Ishikawa (cell line): ENCODE results near the gene DEFB131B.

Experiments
- CEBPB ChIP-seq: IDR thresholded peaks from 2 replicates; pipeline ENCODE4 v1.6.1; 2012
- CREB1 ChIP-seq: IDR thresholded peaks from 2 replicates; pipeline ENCODE4 v1.6.1; 2012; ENCODE audit warnings: low read depth
- EGR1 ChIP-seq: IDR thresholded peaks from 2 replicates; pipeline ENCODE4 v1.6.1; 2012
- EP300 ChIP-seq: IDR thresholded peaks from 2 replicates; pipeline ENCODE4 v1.6.1; 2012; ENCODE audit warnings: borderline replicate concordance
- FOXM1 ChIP-seq: IDR thresholded peaks from 2 replicates; pipeline ENCODE4 v1.6.1; 2012; ENCODE audit warnings: low read depth, borderline replicate concordance
- MAX ChIP-seq: IDR thresholded peaks from 2 replicates; pipeline ENCODE4 v1.6.1; 2012
- NFIC ChIP-seq: IDR thresholded peaks from 2 replicates; pipeline ENCODE4 v1.6.1; 2012
- RAD21 ChIP-seq: IDR thresholded peaks from 2 replicates; pipeline ENCODE4 v1.6.1; 2012; ENCODE audit warnings: low read depth
- REST ChIP-seq: IDR thresholded peaks from 2 replicates; pipeline ENCODE4 v1.6.1; 2012; ENCODE audit warnings: low read depth, mild to moderate bottlenecking
- TAF1 ChIP-seq: IDR thresholded peaks from 2 replicates; pipeline ENCODE4 v1.6.1; 2012; ENCODE audit warnings: low read depth, mild to moderate bottlenecking
- TCF12 ChIP-seq: IDR thresholded peaks from 2 replicates; pipeline ENCODE4 v1.6.1; 2012; ENCODE audit warnings: low read depth
- TEAD4 ChIP-seq: IDR thresholded peaks from 2 replicates; pipeline ENCODE4 v1.6.1; 2012
- YY1 ChIP-seq: IDR thresholded peaks from 2 replicates; pipeline ENCODE4 v1.6.1; 2012; ENCODE audit warnings: low read depth
- ZBTB7A ChIP-seq: IDR thresholded peaks from 2 replicates; pipeline ENCODE4 v1.6.1; 2012; ENCODE audit warnings: low read depth
- TF ChIP-seq, protein P1 (sequence below): IDR thresholded peaks from 2 replicates; pipeline ENCODE4 v1.6.1; 2012

Gene DEFB131B

GRCh38 chr11:71913756-71914526 lies 35.7 kb downstream of the DEFB131B start:
- no peak for TF ChIP-seq YY1
- TF ChIP-seq ZBTB7A = no peak
- TF ChIP-seq TEAD4 = no peak
- TF ChIP-seq EGR1 = no peak
- TF ChIP-seq, protein P1, sequence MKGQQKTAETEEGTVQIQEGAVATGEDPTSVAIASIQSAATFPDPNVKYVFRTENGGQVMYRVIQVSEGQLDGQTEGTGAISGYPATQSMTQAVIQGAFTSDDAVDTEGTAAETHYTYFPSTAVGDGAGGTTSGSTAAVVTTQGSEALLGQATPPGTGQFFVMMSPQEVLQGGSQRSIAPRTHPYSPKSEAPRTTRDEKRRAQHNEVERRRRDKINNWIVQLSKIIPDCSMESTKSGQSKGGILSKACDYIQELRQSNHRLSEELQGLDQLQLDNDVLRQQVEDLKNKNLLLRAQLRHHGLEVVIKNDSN = no peak
- TF ChIP-seq CEBPB = no peak
- no peak for TF ChIP-seq REST
- no peak for TF ChIP-seq TAF1
- no peak for TF ChIP-seq CREB1
- TF ChIP-seq MAX = no peak
- no peak for TF ChIP-seq EP300
- no peak for TF ChIP-seq RAD21
- no peak for TF ChIP-seq NFIC

GRCh38 chr11:71914617-71915189 lies 36.5 kb downstream of the DEFB131B start:
- TF ChIP-seq CREB1 (no peak), YY1 (no peak), ZBTB7A (no peak), REST (no peak), EP300 (no peak), MAX (no peak), EGR1 (no peak), TCF12 (no peak), CEBPB (no peak)
- TF ChIP-seq, protein P1 = no peak

DNA sequence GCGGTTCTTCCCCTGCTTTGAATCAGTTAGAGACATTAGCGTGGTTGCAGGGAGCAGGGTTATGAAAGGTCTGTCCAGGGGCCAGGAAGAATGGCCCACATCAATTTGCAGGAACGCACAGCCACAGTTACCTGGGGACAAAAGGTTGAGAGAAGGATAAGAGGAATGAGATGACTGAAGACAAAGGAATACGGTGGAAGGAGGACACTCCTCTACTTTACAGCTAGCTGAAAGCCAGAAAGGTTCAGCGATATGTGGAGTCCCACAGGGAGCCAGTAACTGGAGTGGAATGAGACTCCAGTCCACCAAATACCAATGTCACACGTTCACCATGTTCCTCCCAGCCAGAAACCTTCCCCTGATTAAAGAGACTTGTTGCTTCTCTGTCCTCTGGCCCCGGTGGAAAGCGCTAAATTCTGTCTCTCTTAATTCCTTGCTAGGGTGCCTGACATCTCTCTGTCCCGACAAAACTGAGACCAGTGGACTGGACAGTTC lies 39.4 kb downstream of the DEFB131B start:
- TF ChIP-seq ZBTB7A = no peak
- no peak for TF ChIP-seq YY1
- TF ChIP-seq TAF1 = no peak
- no peak for TF ChIP-seq TEAD4
- no peak for TF ChIP-seq REST
- TF ChIP-seq EP300 = no peak
- TF ChIP-seq EGR1 = no peak
- no peak for TF ChIP-seq FOXM1
- no peak for TF ChIP-seq MAX
- no peak for TF ChIP-seq TCF12
